Left kidney (tissue), 2 donors: ENCODE data around the gene GSG1L2. TPM values are rescaled to one million over a fixed set of nuclear protein-coding genes. Genes with fewer than 3 reads are reported as not detected.

ENCODE experiments used
- DNase-seq: peaks from one replicate; pipeline ENCODE4 v3.0.0-alpha.2; 2013
- polyA plus RNA-seq: library from polyadenylated mRNA; unstranded; fragments of 120-200 nt; gene quantifications from one replicate; pipeline ENCODE4 v1.2.1, GENCODE V29; 2013; ENCODE audit not compliant: insufficient read length

The GSG1L2 gene
- polyA plus RNA-seq, 1 donor, result not detected

DNA sequence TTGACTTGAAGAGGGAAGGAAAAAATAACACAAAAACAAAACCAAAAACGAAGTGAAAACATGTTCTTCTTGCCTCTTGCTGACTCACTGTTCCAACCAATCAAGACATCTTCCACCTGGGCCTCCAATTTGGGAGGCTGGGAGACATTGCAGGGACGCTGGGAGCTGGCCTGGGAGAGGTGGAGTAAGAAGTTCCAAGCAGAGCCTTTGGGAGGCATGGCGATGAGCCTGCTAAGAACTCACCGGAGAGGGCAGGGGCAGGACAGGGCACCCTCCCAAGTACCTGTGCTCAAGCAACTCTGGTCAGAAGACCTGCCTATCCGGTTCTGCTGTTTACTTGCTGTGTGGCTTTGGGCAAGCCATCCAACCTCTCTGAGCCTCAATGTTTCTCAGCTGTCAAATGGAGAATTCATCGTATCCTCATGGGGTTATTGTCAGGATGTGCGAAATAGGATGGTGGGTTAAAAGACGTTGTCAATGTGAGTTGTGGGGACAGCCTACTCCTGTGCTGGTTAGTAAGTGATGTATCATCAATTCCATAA, 3.0 kb upstream of the GSG1L2 start:
- DNase-seq, result no peak

DNA sequence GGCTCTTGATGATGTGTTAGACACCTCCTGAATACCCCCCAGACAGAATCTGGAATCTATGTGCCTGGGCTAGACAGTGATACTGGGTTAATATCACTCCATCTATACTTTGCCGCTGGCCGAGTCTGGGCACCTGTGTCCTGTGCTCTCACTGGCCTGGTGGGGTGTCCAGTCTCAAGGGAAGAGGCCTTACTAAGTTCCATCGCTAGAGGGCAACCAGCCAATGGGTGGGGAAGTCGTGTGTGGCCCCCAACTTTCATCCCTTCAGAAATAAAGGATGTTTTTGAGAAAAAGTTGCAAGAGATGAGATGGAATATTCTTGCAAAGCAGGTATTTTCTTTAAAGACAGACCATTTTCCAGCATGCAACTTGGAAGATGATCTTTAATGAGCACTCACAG, 2.2 kb upstream of the GSG1L2 start:
- no peak for DNase-seq

DNA sequence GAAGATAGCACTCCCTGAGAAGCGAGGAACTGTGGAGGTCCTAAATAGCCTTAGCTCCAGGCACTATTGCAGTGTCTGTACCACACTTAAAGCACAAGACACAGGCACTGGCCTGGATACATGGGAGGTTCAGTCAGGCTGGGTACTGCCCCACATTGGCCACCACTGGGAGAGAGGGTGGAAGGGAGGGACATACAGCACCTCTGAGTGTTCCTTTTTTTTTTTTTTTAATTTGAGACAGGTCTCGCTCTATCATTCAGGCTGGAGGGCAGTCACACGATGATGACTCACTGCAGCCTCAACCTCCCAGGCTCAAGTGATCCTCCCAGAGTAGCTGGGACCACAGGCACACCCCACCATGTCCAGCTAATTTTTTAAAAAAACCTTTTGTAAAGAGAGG, 1.4 kb downstream of the GSG1L2 start:
- DNase-seq, result no peak

DNA sequence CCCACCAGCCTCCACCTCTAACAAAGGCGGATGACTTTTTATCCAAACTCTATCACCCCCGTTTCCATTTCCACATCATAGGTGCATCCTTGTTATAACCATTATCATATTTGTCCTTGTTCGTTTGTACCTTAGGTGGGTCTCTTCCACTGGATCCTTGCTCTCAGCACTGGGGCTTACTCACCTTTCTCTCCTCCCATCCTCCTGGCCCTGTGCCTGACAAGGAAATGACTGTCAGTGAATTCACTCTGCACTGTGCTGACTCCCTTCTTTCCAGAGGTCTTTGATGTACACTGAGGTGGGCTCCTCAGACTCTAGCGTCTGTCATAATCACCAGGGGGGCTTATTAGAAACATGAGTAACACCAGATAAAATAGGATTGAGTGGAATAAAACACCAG, 3.1 kb downstream of the GSG1L2 start:
- no peak for DNase-seq

DNA sequence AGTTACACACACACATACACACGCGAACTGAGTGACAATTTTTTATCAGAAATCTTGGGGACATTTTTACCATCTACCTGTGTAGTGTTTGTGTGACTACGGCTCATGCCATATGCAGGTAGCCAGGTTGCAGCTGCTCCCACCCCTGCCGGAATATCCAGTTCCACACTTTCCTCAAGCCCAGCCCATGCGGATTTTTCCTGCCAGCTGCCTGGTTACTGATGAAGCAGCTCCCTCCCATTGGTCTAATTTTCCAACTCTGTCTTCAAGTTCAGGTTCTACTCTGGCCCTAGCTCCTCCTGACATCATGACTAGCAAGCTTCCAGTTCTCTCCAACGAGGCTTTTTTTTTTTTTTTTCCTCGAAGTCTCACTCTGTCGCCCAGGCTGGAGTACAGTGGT, 4.8 kb downstream of the GSG1L2 start:
- peak; percentile 60 for DNase-seq

DNA sequence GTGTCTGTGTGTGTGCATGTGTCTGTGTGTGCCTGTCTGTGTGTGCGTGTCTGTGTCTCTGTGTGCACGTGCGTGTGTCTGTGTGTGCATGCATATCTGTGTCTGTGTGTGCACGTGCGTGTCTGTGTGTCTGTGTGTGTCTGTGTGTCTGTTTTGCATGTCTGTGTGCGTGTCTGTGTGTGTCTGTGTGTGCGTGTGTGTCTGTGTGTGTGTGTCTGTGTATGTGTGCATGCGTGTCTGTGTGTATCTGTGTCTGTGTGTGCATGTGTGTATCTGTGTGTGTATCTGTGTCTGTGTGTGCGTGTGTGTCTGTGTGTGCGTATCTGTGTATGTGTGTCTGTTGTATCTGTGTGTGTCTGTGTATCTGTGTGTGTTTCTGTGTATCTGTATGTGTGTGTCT, 5.4 kb downstream of the GSG1L2 start:
- DNase-seq, result no peak

DNA sequence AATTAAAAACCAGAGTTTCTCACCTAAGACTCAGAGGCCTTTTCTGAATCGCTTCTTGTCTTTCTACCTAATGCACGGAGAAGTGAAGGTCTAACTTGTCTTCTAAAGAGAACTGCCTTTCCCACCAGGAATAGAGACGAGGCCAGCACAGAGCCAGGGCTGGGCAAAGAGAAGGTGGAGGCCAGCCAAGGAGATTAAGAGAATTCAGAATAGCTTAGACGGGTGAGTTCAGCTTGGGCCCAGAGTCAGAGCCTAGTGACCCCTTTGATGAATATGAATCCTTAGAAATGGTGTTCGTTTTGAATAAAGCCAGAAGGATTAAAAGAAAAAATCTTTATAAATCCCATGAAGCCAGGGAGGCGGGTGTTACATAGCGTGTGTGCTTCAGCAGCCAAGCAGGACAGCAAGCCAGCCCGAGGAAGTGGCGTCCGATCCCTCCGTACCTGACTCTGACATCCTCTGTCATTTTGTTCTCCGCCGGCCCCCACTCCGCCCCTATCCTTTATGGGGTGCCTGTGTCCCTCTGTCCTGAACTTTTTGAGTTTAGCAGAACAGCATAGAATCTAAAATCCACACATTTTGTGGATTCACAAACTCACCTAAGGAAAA, 7.4 kb downstream of the GSG1L2 start:
- no peak for DNase-seq

DNA sequence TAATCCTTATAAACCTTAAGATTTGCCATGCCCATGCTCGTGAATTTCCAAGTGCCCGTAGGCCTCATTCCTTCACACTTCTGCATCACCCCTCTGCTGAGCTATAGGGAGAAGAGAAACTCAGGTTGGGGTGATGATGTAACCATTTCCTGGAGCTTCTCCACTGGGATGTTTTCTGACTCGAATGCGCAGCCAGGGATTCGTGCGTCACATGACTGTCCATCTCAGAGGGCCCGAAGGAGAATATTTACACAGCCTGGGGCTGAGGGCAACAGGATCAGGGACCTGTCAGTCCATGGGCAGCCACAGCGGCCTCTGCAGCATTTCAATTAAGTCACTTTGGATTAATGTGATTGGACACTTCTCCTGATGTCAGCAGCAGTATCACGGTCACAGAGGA, 8.7 kb downstream of the GSG1L2 start:
- DNase-seq, result no peak

DNA sequence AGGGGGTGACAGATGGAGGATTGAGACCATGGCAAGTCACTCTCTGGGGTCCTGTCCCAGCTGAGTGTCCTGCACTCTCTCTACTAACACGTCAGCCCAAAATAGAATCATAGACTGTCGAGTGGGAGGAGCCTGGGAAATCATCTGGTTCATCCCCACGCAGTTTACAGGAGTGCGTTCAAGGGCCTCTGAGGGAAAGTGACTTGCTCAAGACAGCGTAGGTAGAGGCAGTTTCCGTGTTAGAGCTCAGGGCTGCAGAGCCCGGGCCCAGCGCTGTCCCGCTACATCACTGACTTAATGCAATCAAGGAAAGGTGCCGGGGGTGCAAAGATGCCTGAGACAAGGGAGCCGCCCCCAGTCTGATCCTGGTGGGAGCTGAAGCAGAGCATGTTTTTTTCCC, 10.3 kb downstream of the GSG1L2 start:
- DNase-seq, result no peak

DNA sequence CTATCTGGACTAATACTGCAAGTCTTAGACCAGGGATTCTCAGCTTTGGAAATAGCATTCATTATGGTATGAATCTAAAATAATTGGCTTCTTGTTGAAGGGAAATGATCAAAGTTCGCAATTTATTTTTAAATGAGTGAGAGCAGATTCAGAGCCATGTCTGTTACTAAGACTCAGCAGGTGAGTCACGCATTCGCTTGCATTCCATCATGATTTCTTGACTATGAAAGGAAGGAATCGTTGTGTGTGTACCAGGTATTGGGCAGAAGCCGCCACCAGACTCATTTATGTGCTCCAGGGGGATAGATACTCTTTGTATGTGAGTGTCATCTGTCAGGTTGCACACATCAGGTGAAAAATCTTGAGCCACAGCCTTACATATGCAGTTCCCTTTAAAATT, 10.8 kb downstream of the GSG1L2 start:
- no peak for DNase-seq

DNA sequence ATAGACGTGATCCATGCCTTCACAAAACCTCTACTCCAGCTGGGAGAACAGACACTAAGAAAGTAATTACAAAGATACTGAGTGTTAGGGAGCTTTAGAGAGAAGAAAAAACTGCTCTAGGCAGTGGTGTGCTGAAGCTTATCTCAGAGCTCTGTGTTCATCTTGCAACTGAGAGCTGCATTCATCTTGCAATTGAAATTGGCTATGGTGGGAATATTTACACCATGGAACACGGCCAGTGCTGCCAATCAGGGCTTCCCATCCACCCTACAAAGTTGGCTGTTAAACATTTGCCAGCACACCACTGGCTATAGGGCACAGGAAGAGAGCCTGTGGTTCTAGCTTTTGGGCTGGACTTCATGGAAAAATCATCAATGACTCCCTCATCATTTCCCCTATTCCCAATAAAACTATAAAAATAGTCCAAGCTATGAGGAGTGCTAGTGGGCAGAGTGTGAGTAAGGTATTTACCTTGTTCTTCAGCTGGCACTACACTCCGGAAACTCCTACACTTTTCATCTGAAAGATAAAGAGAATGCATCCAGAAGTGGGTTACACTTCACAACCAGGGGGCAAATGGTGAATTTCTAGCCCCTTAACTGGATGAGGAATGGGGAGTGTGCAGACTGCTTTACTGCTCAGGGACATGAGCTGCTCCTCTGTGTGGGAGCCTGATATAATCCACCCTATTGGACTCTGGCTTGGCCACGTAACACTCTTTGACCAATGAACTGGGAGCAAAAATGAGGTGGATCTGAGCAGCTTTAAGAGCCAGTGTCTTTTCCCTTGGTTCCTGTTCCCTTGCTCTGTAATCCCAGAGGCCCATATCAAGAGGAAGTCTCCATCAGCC, 11.6 kb downstream of the GSG1L2 start:
- DNase-seq, result no peak

DNA sequence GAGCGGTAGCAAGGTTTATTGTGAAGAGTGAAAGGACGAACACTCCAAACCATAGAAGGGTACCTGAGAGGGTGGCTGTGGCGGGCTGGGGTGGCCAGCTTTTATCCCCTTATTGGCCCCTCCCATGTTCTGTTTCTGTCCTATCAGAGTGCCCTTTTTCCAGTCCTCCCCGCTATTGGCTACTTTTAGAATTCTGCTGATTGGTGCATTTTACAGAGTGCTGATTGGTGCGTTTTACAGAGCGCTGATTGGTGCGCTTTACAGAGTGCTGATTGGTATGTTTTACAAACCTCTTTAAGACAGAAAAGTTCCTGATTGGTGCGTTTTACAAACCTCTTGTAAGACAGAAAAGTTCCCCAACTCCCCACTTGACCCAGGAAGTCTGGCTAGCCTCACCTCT, 12.5 kb downstream of the GSG1L2 start:
- DNase-seq, result no peak

DNA sequence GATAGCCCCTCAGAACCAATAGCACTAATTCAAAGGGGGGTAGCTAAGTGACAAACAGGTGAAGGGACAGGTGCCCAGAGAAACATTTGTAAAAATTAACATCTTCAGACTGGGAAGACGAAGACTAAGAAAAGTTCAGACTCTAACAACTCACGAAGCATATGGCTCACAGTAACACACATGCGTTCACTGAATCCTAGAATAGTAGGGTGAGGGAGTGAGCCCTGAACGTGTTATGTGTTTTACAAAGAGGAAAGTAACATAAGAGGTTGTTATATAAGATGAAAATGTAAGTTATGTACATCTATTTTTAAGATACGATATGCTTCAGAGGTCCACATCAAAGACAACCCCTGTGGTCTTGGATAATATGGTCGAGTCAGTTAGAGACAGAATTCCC, 15.2 kb downstream of the GSG1L2 start:
- no peak for DNase-seq

DNA sequence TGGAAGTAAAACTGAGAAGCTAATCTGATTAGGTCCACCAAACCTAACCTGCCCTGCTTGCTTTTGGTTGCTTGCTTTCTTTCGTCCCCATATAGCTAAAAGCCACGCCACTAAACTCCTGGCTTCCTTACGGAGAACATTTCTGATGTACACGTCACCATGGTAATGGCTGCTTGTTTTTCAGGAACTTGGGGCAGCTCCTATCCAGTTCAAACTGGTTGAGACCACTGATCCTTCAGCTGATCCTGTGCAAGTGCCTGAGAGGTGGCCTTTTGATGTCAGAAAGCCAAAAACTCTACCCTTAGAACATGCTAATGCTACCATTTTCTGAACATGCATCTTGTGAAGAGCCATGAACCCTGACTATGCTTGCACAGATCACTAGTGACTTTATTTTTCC, 16.1 kb downstream of the GSG1L2 start:
- DNase-seq, result no peak

DNA sequence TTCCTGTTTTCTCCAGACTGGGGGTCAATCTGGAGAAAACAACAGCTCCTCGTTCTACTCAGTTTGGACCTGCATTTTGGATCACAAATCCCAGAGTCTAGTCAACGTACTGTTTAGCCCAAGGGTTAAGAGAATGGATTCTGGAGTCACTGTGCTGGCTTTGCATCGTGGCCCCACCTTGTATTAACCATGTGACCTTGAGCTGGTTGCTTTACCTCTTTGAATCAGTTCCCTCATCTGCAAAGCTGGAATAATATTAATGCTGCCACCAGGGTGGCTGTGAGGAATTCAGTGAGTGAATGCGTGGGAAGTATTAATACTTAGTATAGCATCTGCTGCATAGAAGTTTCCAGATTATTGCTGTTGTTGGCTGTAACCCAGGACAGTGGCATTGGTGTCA, 19.2 kb downstream of the GSG1L2 start:
- DNase-seq, result no peak

DNA sequence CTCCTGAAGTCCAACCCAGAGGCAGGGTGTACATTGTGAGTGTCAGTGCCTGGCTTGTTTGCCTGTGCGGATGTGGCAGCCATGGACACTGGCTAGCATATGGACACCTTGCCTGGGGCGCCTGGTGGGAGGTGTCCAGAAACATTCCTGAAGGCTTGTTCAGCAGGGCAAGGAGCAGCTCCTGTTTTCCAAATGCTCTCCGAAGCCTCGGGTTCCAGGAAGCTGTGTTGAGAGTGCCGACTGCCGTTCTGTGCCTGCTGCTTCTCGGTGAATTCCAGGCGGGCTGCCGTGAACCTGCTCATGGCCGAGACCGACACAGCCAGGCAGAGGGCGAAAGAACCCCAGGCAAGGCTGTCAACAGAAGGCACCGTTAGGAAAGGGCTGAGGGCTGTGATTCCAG, 19.6 kb downstream of the GSG1L2 start:
- DNase-seq, result no peak

DNA sequence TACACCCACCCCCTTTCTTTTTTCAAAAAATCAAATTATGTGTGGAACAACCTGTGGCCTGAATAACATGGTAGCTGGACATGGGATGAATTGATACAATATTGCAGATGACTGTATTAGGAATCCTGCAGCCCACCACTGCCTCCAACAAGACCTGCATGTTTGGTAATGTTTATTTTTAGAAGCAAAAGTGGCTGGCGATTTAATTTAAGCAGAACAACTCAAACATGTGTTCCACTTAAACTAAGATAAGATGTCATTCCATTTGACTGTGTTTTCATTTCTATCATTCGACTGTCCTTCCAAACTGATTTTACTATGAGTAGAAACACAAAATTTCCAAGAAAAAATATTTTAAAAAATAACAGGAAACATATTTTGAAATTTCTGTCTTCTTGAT, 20.4 kb downstream of the GSG1L2 start:
- DNase-seq, result no peak

DNA sequence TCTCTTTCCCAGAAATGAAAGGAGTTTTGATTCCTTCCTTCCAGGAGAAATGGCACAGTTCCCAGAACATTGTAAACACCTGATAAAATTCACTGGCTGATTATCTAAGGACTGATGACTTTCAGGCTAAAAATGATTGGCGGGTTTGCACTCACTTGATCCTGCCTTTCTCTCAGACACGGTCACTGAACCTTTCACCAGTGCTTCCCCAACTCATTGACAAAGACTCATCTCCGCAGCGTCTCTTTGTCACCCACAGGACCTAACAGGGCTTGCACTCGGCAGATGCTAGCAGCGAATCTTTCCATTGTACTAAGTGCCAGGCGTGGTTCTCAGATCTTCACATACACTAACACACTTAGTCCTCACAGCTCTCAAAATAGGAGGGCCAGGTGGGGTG, 23.2 kb downstream of the GSG1L2 start:
- no peak for DNase-seq

DNA sequence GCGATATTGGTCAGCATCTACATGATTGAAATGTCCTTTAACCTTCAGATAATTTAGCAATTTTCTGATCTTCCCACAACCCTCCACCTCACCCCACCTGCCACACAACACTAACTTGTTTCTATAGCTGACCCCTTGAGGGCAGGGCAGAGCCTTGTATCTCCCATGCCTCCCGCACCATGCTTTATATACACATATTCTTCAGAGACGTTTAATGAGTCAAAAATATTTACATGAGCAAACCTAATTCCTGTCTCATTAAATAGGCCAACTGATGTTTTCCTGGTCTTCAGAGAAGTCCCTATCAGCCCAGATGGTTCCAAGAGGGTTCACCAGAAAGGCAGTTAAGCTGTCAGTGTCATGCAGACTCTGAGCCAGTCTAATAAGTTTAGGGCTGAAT, 23.9 kb downstream of the GSG1L2 start:
- no peak for DNase-seq

DNA sequence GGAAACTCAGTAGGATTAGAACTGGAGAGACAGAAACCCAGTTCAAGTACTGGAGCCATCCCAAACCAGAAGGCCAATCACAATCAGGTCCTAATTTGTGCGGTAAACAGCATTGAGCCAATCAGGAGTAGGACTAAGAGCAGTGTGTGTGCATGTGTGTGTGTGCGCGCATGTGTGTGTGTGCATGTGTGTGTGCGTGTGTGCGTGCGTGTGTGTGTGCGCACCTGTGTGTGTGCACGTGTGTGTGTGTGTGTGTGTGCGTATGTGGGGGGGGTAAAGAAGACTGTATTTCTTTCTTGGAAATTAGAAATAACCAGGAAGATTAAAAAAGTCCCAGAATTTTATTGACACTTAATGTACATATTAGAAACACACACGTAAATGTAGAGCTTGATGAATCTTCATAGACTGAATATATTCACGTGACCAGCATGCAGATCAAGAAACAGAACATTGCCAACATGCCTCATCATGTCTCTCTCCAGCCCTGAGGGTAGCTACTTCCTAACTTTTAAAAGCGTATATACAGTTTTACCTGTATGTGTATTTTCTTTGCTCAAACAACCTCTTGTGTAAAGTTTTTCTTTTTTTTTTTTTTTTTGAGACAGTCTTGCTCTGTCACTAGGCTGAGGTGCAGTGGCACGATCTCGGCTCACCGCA, 29.6 kb downstream of the GSG1L2 start:
- no peak for DNase-seq

DNA sequence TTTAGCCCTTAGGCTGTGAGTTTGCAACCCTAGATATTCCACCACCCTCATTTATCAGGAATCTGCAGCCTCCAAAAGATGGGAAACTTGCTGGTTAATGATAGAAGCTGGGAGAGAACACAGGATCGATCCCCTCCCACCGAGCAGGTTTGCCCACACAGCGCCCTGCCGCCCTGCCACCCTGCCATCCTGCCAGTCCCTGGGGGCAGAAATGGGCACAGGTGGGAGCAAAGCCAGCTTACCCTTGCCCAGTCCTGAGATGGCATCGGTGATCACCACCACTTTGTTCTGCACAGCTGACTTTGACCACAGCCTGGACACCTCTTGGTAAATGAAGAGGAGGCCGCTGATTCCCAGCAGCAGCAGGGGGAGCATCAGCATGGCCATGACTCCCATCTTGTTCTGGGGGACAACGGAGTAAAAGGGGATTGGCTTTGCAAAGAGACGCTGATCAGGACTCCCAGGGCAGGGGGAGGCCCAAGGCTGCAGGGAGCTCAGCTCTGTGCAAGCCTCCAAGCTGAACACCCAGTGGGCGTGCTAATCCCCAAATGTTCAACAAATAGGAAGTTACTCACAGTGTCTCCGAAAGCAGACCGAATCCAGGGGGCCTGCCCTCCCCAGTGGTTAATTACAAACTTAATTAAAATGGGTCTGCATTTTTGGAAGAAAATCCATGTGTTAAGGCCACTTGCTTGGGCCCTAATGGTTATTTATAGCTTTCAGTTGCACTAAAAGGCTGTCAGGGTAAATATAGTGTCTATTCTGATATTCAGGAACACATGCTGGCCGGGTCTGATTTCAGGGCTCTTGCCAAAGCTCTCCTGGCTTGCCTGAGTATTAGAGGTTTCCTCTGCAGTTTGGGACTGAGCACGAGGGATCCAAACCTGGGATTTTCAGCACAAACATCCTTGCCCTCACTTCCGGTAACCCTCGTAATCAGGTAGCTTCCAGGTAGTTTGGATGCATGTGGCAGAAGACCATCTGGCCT, 30.7 kb downstream of the GSG1L2 start, which contains the start of gene DHRS7C:
Gene DHRS7C, minus strand, starts transcription at position 704 of the 988 bp plus-strand sequence. Its CDS starts 308 bp downstream, at position 396.
- DNase-seq, result no peak

DNA sequence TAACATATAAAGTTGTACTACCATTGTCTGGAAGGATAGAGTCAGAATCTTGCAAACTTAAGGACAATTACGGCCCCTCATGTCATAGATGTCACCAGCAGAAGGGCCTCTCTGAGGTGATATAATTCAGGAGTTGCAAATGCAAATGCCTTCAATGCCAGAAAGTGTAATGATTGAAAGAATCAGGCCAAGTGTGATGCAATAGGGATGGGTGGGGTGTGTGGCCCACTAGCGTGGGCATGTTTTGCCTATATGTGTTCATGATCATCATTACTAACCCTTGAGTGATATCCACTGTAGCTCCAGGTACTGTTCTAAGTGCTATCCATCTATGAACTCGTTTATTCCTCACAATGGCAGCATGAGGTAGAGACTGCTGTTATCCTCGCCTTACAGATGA, 31.6 kb downstream of the GSG1L2 start:
- no peak for DNase-seq
